ENCODE results near the gene BCAS1.

Gene BCAS1

DNA sequence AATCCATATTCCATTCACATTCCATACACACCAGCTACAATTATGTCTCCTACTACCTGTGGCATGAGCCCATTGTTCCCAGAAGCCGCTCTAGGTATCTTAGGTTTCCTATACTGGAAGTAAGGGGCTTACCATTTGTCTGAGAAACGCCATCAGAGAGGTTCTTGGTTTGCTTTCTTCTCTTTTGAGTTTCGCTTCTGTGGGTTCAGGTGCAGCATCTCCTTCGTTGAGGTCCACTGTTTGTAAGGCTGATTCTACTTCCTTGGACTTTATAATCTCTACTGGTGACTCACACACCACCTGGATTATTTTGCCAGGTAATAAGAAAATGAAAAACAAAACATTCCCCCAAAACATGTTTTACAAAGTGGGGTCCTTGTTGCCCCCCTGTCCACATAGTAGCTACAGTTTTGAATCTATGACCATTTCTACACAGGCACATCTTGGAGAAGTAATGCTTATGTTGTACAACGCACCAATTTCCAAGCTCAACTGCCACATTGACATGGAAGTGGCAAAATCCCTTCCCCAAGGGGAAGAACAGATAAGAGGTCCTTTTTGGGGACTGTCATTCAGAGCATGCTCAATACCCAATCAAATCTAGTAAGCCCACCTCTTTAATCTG is 103.5 kb downstream of the BCAS1 start:
- TF ChIP-seq, protein P1, sequence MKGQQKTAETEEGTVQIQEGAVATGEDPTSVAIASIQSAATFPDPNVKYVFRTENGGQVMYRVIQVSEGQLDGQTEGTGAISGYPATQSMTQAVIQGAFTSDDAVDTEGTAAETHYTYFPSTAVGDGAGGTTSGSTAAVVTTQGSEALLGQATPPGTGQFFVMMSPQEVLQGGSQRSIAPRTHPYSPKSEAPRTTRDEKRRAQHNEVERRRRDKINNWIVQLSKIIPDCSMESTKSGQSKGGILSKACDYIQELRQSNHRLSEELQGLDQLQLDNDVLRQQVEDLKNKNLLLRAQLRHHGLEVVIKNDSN (IDR thresholded peaks at IDR 0.05): no peak
- no peak for TF ChIP-seq EGR1 (IDR thresholded peaks at IDR 0.05)
- TF ChIP-seq TAF1 (IDR thresholded peaks at IDR 0.05; ENCODE audit: low read depth): no peak
- TF ChIP-seq TCF12 (IDR thresholded peaks at IDR 0.05; ENCODE audit: low read depth): no peak
- TF ChIP-seq NFIC (IDR thresholded peaks at IDR 0.05): no peak
- TF ChIP-seq EP300 (IDR thresholded peaks at IDR 0.05; ENCODE audit: borderline replicate concordance): no peak
- TF ChIP-seq TEAD4 (IDR thresholded peaks at IDR 0.05): no peak
- TF ChIP-seq FOXM1 (IDR thresholded peaks at IDR 0.05; ENCODE audit: borderline replicate concordance, low read depth): no peak
- TF ChIP-seq CEBPB (IDR thresholded peaks at IDR 0.05): no peak
- TF ChIP-seq, protein P2, sequence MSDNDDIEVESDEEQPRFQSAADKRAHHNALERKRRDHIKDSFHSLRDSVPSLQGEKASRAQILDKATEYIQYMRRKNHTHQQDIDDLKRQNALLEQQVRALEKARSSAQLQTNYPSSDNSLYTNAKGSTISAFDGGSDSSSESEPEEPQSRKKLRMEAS (IDR thresholded peaks at IDR 0.05): no peak
- TF ChIP-seq YY1 (IDR thresholded peaks at IDR 0.05; ENCODE audit: low read depth): no peak
- TF ChIP-seq ZBTB7A (IDR thresholded peaks at IDR 0.05; ENCODE audit: low read depth): no peak
- TF ChIP-seq CREB1 (IDR thresholded peaks at IDR 0.05; ENCODE audit: low read depth): no peak
- TF ChIP-seq RAD21 (IDR thresholded peaks at IDR 0.05; ENCODE audit: low read depth): no peak

DNA sequence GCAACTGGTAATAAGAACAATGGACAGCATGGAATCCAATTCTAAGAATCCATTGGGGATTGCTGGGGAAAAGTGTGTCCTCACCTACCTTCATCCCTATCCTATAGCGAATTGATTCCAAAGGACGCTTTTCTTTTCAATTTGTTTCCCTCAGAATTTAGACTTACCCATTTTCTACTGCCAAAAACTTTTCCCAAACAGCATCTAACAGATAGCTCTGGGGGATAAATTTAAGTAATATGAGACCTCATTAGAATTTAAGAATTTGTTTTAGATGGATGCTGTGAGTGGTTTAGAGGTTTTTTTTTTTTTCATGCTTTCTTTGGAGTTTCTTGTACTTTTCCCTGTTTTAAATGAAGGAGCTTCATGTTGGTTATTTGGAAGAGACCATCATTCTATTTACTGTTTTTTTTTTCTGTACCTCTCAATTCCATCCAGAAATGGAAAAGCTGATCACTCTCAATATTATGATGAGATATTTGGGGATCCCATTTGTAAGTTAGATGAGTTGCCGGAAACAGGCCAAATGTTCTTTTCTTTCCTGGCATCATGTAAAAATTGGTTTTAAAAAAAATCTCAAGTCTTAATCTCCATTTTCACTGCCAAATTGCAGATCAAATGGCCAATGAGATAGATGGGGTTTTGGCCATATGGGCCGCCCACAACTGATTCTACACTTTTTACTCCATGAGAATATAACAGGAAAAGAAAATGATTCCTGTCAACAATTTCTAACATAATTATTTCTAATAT is 105.7 kb downstream of the BCAS1 start:
- TF ChIP-seq NFIC (IDR thresholded peaks at IDR 0.05): no peak
- TF ChIP-seq, protein P1 (IDR thresholded peaks at IDR 0.05): no peak
- TF ChIP-seq FOXM1 (IDR thresholded peaks at IDR 0.05; ENCODE audit: borderline replicate concordance, low read depth): no peak
- TF ChIP-seq CREB1 (IDR thresholded peaks at IDR 0.05; ENCODE audit: low read depth): no peak
- TF ChIP-seq TAF1 (IDR thresholded peaks at IDR 0.05; ENCODE audit: low read depth): no peak
- no peak for TF ChIP-seq YY1 (IDR thresholded peaks at IDR 0.05; ENCODE audit: low read depth)
- no peak for TF ChIP-seq TEAD4 (IDR thresholded peaks at IDR 0.05)
- no peak for TF ChIP-seq CEBPB (IDR thresholded peaks at IDR 0.05)
- no peak for TF ChIP-seq ZBTB7A (IDR thresholded peaks at IDR 0.05; ENCODE audit: low read depth)
- no peak for TF ChIP-seq EP300 (IDR thresholded peaks at IDR 0.05; ENCODE audit: borderline replicate concordance)
- TF ChIP-seq EGR1 (IDR thresholded peaks at IDR 0.05): no peak
- TF ChIP-seq, protein P3, sequence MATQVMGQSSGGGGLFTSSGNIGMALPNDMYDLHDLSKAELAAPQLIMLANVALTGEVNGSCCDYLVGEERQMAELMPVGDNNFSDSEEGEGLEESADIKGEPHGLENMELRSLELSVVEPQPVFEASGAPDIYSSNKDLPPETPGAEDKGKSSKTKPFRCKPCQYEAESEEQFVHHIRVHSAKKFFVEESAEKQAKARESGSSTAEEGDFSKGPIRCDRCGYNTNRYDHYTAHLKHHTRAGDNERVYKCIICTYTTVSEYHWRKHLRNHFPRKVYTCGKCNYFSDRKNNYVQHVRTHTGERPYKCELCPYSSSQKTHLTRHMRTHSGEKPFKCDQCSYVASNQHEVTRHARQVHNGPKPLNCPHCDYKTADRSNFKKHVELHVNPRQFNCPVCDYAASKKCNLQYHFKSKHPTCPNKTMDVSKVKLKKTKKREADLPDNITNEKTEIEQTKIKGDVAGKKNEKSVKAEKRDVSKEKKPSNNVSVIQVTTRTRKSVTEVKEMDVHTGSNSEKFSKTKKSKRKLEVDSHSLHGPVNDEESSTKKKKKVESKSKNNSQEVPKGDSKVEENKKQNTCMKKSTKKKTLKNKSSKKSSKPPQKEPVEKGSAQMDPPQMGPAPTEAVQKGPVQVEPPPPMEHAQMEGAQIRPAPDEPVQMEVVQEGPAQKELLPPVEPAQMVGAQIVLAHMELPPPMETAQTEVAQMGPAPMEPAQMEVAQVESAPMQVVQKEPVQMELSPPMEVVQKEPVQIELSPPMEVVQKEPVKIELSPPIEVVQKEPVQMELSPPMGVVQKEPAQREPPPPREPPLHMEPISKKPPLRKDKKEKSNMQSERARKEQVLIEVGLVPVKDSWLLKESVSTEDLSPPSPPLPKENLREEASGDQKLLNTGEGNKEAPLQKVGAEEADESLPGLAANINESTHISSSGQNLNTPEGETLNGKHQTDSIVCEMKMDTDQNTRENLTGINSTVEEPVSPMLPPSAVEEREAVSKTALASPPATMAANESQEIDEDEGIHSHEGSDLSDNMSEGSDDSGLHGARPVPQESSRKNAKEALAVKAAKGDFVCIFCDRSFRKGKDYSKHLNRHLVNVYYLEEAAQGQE (IDR thresholded peaks at IDR 0.05; ENCODE audit: low read depth): no peak
- TF ChIP-seq RAD21 (IDR thresholded peaks at IDR 0.05; ENCODE audit: low read depth): no peak
- TF ChIP-seq TCF12 (IDR thresholded peaks at IDR 0.05; ENCODE audit: low read depth): no peak
- TF ChIP-seq, protein P2 (IDR thresholded peaks at IDR 0.05): no peak

DNA sequence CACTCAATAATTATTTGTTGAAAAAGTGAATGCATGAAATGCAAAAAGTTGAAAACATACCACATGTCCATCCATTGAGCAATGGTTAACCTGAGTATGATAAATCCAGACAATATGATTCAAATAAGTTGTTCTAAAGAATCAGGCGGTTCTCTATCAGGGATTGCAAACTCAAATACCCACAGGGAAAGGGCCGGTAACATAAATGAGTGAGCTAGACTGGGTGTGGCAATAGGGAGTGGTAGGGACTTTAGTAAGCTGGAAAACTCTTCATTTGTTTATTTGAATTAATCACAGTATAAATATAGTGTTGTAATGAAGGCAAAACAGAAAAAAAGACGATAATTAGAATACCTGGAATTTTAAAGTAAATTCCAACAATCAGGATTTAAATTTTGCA is 106.3 kb downstream of the BCAS1 start:
- TF ChIP-seq CEBPB (IDR thresholded peaks at IDR 0.05) (no peak), TAF1 (IDR thresholded peaks at IDR 0.05; ENCODE audit: low read depth) (no peak), TEAD4 (IDR thresholded peaks at IDR 0.05) (no peak), NFIC (IDR thresholded peaks at IDR 0.05) (no peak), ZBTB7A (IDR thresholded peaks at IDR 0.05; ENCODE audit: low read depth) (no peak), EP300 (IDR thresholded peaks at IDR 0.05; ENCODE audit: borderline replicate concordance) (no peak), CREB1 (IDR thresholded peaks at IDR 0.05; ENCODE audit: low read depth) (no peak), RAD21 (IDR thresholded peaks at IDR 0.05; ENCODE audit: low read depth) (no peak), TCF12 (IDR thresholded peaks at IDR 0.05; ENCODE audit: low read depth) (no peak), FOXM1 (IDR thresholded peaks at IDR 0.05; ENCODE audit: borderline replicate concordance, low read depth) (no peak), EGR1 (IDR thresholded peaks at IDR 0.05) (no peak), YY1 (IDR thresholded peaks at IDR 0.05; ENCODE audit: low read depth) (no peak)
- TF ChIP-seq, protein P2 (IDR thresholded peaks at IDR 0.05): no peak
- TF ChIP-seq, protein P3 (IDR thresholded peaks at IDR 0.05; ENCODE audit: low read depth): no peak
- TF ChIP-seq, protein P1 (IDR thresholded peaks at IDR 0.05): no peak

DNA sequence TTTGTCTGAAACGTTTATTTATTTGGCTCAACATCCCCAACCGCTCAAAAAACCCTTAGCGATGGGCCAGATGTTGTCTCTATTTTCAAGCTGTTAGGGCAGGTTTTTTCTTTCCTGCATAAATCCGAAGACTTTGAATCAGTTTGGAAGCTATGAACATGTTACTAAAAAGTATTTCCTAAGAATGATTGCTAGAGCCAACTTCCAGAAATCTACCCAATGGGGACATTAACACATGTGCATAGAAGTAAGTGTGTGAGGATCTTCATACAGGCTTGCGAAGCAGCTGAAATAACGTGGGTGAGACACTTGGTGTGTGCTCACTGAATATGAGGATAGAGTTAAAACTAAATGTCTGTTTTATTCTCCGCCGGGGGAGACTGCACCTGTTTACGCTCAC is 106.8 kb downstream of the BCAS1 start:
- TF ChIP-seq RAD21 (IDR thresholded peaks at IDR 0.05; ENCODE audit: low read depth) (no peak), NFIC (IDR thresholded peaks at IDR 0.05) (no peak), FOXM1 (IDR thresholded peaks at IDR 0.05; ENCODE audit: borderline replicate concordance, low read depth) (no peak), ZBTB7A (IDR thresholded peaks at IDR 0.05; ENCODE audit: low read depth) (no peak), TAF1 (IDR thresholded peaks at IDR 0.05; ENCODE audit: low read depth) (no peak), TCF12 (IDR thresholded peaks at IDR 0.05; ENCODE audit: low read depth) (no peak), EP300 (IDR thresholded peaks at IDR 0.05; ENCODE audit: borderline replicate concordance) (no peak), CREB1 (IDR thresholded peaks at IDR 0.05; ENCODE audit: low read depth) (no peak)
- TF ChIP-seq, protein P3 (IDR thresholded peaks at IDR 0.05; ENCODE audit: low read depth): no peak
- TF ChIP-seq, protein P1 (IDR thresholded peaks at IDR 0.05): no peak
